Right lobe of liver (tissue), 6 donors: Measurements from ENCODE around the gene FEZ2. TPM values are rescaled to one million over a fixed set of nuclear protein-coding genes. Genes with fewer than 3 reads are reported as not detected.

Experiments
- ATAC-seq, 4 donors: fragments of 200-7000 bp; cut with Tn5 transposase; one replicate each; pipeline ENCODE4 v1.9.1; 2020; ENCODE audit warnings: mild to moderate bottlenecking in 4 of 4, moderate library complexity in 4 of 4
- DNase-seq, 3 donors: peaks; one replicate each; pipeline ENCODE4 v3.0.0-alpha.2; 2020
- H3K27ac ChIP-seq, 3 donors: fragments of 200-600 bp; one replicate each; pipeline ENCODE4 v1.8.0; 2022
- H3K27me3 ChIP-seq, 2 donors: fragments of 200-600 bp; one replicate each; pipeline ENCODE4 v1.8.0; 2022
- H3K36me3 ChIP-seq, 4 donors: fragments of 200-600 bp; sonication (generic) in 1 of 4; one replicate each; pipeline versions ENCODE4 v1.5.1 to v1.8.0; 2017 to 2022; ENCODE audit warnings: control low read depth in 1 of 4
- H3K4me1 ChIP-seq, 4 donors: fragments of 200-600 bp; sonication (generic) in 1 of 4; one replicate each; pipeline versions ENCODE4 v1.5.1 to v1.8.0; 2017 to 2022; ENCODE audit warnings: control low read depth in 1 of 4
- H3K4me3 ChIP-seq, 3 donors: fragments of 200-600 bp; one replicate each; pipeline ENCODE4 v1.8.0; 2022
- H3K9me3 ChIP-seq, 4 donors: fragments of 200-600 bp; sonication (generic) in 1 of 4; one replicate each; pipeline versions ENCODE4 v1.5.1 to v1.8.0; 2017 to 2022; ENCODE audit warnings: control low read depth in 1 of 4
- CTCF ChIP-seq, 4 donors: fragments of 200-600 bp in 3 of 4; fragments of 450-650 bp in 1 of 4; IDR thresholded peaks; one replicate each; pipeline versions ENCODE4 v1.5.1 to v1.8.0; 2016 to 2022; ENCODE audit warnings: antibody characterized with exemption in 4 of 4, mild to moderate bottlenecking in 2 of 4
- POLR2A ChIP-seq: fragments of 450-650 bp; IDR thresholded peaks from one replicate; pipeline ENCODE4 v1.6.1; 2017; ENCODE audit warnings: antibody characterized with exemption, mild to moderate bottlenecking
- WGBS: methylation state at CpG from one replicate; pipeline ENCODE4 v1.1.6; 2018; ENCODE audit warnings: low coverage, low lambda C conversion rate; ENCODE audit not compliant: insufficient coverage; ENCODE audit errors: missing lambda C conversion rate; 5-methylcytosine and 5-hydroxymethylcytosine counted together
- intact Hi-C, 2 donors: fragments of 100-400 bp; cut with DNase I; formaldehyde crosslinking; loops; one replicate each; pipeline versions ENCODE4 v1.11.2 to v1.14.1; 2022
- total RNA-seq, 6 experiments: library from RNA; depleted of rRNA in 2 of 6; stranded (reverse); fragments of >200 nt in 2 of 6; fragmentation: NEBNext Ultra II Directional in 3 of 6; extraction: Animal tissue kit (Norgen Biotek cat#: 25700) in 3 of 6; gene quantifications; one replicate each; pipeline versions ENCODE4 v1.1.0 to v1.2.4, GENCODE V29; 2016 to 2023
- donor health status: DM: no; HTN: yes; CAD: no.
- donor health status: DM: no; HTN: no; CAD: no.
- donor health status: DM: no; HTN: no; CAD: no.
- donor health status: DM: no; HTN: yes; CAD: no.
- donor health status: DM: no; HTN: yes; CAD: no.

The FEZ2 gene
- total RNA-seq, 6 experiments from 2014 or later = 11.1 to 22.2 (median 18.7) TPM

- no peak for TF ChIP-seq POLR2A
- TF ChIP-seq CTCF (IDR thresholded peaks at IDR 0.05) = no peak
- intact Hi-C loops = no loop called here
- ATAC-seq = no peak
- no peak overlapping the region for H3K4me3 ChIP-seq
- 57% methylated on average over 4 of the region's 4 CpGs for WGBS
- H3K27me3 ChIP-seq = no peaks in the 10 kb centered on the region
- no peak overlapping the region for H3K27ac ChIP-seq
- no peaks in the 10 kb centered on the region for H3K4me1 ChIP-seq
- DNase-seq = no peak
- no peaks in the 10 kb centered on the region for H3K9me3 ChIP-seq
- H3K36me3 ChIP-seq = no peaks in the 10 kb centered on the region
Observed at GRCh38 chr2:36528274-36528673, 69.7 kb downstream of the FEZ2 start.

DNA sequence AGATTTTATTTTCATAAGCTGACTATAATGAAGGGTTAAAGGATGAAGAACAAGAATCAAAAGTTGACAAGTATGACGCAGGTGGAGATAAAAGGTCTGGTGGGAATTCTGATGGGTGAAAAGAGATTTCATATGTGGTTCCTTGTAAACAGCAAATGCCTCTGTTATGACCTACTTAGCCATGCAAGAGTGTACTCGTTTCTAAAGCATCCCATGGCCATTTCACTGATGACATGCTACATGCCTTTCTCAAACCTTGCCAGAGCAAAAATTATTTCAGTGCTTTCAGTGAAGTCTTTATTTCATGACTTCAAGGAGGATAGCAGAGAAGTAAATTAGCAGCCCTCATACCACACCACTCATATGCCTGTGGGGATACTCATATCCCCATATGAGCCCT, 71.7 kb downstream of the FEZ2 start:
- TF ChIP-seq CTCF (IDR thresholded peaks at IDR 0.05) = no peak
- no peak for TF ChIP-seq POLR2A
- intact Hi-C loops = no loop called here
- no peak overlapping the region for H3K4me3 ChIP-seq
- WGBS = 49% methylated on average over 2 of the region's 2 CpGs
- ATAC-seq = no peak
- no peaks in the 10 kb centered on the region for H3K27me3 ChIP-seq
- H3K9me3 ChIP-seq = no peaks in the 10 kb centered on the region
- no peaks in the 10 kb centered on the region for H3K36me3 ChIP-seq
- H3K4me1 ChIP-seq = no peaks in the 10 kb centered on the region
- H3K27ac ChIP-seq = no peak overlapping the region
- no peak for DNase-seq

- no peak for TF ChIP-seq CTCF (IDR thresholded peaks at IDR 0.05)
- no peak for TF ChIP-seq POLR2A
- intact Hi-C loops = no loop called here
- Histone ChIP-seq H3K4me3 (no peak overlapping the region), H3K27ac (no peak overlapping the region), H3K36me3 (no peaks in the 10 kb centered on the region), H3K27me3 (no peaks in the 10 kb centered on the region), H3K9me3 (no peaks in the 10 kb centered on the region), H3K4me1 (no peaks in the 10 kb centered on the region)
- WGBS = 61% methylated on average over 5 of the region's 5 CpGs
- no peak for ATAC-seq
- no peak for DNase-seq
Observed at GRCh38 chr2:36525245-36525644, 72.7 kb downstream of the FEZ2 start.

DNA sequence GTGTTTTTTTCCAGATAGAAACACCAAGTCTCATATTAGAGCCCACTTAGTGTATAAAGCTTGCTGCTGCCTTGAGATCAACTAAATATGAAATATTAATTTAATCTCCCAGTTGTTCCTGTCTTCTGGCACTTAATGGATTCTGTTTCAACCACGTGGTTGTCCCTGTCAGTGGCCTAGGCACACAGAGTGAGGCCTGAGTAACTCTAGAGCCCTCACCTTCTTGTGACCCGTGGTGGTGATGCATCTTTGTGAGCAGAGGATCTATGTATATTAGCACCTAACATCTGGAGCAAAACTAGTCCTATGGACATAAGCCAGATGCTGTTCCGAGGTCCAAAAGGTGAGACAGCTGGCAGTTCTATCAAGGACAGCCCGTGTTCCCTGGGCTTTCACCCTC, 74.8 kb downstream of the FEZ2 start:
- Histone ChIP-seq H3K27me3 (no peaks in the 10 kb centered on the region), H3K27ac (no peak overlapping the region), H3K9me3 (no peaks in the 10 kb centered on the region), H3K4me1 (no peaks in the 10 kb centered on the region), H3K36me3 (no peaks in the 10 kb centered on the region), H3K4me3 (no peak overlapping the region)
- ATAC-seq = no peak
- DNase-seq = no peak
- TF ChIP-seq POLR2A (no peak), CTCF (IDR thresholded peaks at IDR 0.05) (no peak)
- WGBS = 52% methylated on average over 2 of the region's 4 CpGs
- intact Hi-C loops = no loop called here

DNA sequence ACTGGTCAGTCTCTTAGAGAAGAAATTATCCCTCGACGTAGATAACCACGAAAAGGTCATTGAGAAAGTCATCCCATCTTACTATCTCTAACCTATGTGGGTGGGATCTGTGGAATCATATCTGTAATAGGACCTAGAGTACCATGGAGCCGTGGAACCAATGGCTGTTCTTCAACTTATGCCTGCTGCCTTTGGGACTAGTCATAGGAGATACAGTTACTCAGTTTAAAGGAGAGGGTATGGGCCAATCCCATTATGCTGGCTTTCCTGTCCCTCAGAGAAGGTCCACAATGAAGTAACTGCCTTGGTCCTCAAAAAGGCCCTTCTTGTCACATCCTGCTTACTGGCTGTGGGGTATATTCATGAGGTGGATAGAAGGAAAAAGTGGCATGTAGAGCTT, 77.5 kb downstream of the FEZ2 start:
- Histone ChIP-seq H3K27me3 (no peaks in the 10 kb centered on the region), H3K4me3 (no peak overlapping the region), H3K36me3 (no peaks in the 10 kb centered on the region), H3K27ac (no peak overlapping the region), H3K4me1 (no peaks in the 10 kb centered on the region), H3K9me3 (no peaks in the 10 kb centered on the region)
- no peak for TF ChIP-seq CTCF (IDR thresholded peaks at IDR 0.05)
- TF ChIP-seq POLR2A = no peak
- DNase-seq = no peak
- ATAC-seq = no peak
- intact Hi-C loops = no loop called here
- WGBS = 92% methylated on average over 4 of the region's 4 CpGs
